CD4-positive, CD25-positive, alpha-beta regulatory T cell (primary cell): ENCODE data around the gene RAP2C. TPM values are rescaled to one million over a fixed set of nuclear protein-coding genes. Genes with fewer than 3 reads are reported as not detected.

Experiments
- ATAC-seq, 2 donors: fragments of 150-1000 bp; cut with Tn5 transposase; one replicate each; pipeline ENCODE4 v1.10.0; 2021; ENCODE audit warnings: low read depth in 2 of 2, moderate number of reproducible peaks in 2 of 2, moderate library complexity in 1 of 2
- DNase-seq, 3 donors: peaks; one replicate each; pipeline versions ENCODE4 v3.0.0 to v3.0.0-alpha.2; 2012 to 2022; ENCODE audit warnings: mixed read lengths in 1 of 3
- H3K27ac ChIP-seq: one replicate; pipeline ENCODE4 v1.7.0; 2013; ENCODE audit warnings: mild to moderate bottlenecking, low read length; ENCODE audit not compliant: insufficient read depth, poor library complexity, severe bottlenecking
- H3K27me3 ChIP-seq: one replicate; pipeline ENCODE4 v1.7.0; 2013; ENCODE audit warnings: low read length; ENCODE audit not compliant: control insufficient read depth, insufficient read depth
- H3K36me3 ChIP-seq: one replicate; pipeline ENCODE4 v1.7.0; 2013; ENCODE audit warnings: mild to moderate bottlenecking, low read length, moderate library complexity; ENCODE audit not compliant: control insufficient read depth, insufficient read depth
- H3K4me1 ChIP-seq: 2 replicates; pipeline ENCODE4 v1.7.0; 2013; ENCODE audit warnings: mild to moderate bottlenecking, low read length; ENCODE audit not compliant: insufficient read depth, control insufficient read depth, poor library complexity, severe bottlenecking
- H3K4me3 ChIP-seq: one replicate; pipeline ENCODE4 v1.7.0; 2013; ENCODE audit warnings: low read depth, mild to moderate bottlenecking, low read length, moderate library complexity
- H3K9me3 ChIP-seq, 2 experiments: 1 replicate in 1 of 2; 2 replicates in 1 of 2; pipeline ENCODE4 v1.7.0; 2013; ENCODE audit warnings: low read length in 2 of 2, mild to moderate bottlenecking in 1 of 2, moderate library complexity in 1 of 2; ENCODE audit not compliant: control insufficient read depth in 2 of 2
- H3K27ac Mint-ChIP-seq, 3 donors: one replicate each; pipeline ENCODE4 v1.8.0; 2020 to 2022; ENCODE audit warnings: mild to moderate bottlenecking in 3 of 3, mixed read lengths in 3 of 3, moderate library complexity in 2 of 3
- H3K27me3 Mint-ChIP-seq: one replicate; pipeline ENCODE4 v1.8.0; 2022; ENCODE audit warnings: mild to moderate bottlenecking, mixed read lengths
- H3K36me3 Mint-ChIP-seq: one replicate; pipeline ENCODE4 v1.8.0; 2020; ENCODE audit warnings: mixed read lengths
- H3K4me1 Mint-ChIP-seq, 4 donors: one replicate each; pipeline ENCODE4 v1.8.0; 2020 to 2022; ENCODE audit warnings: mixed read lengths in 4 of 4, mild to moderate bottlenecking in 1 of 4
- H3K4me3 Mint-ChIP-seq, 4 donors: one replicate each; pipeline ENCODE4 v1.8.0; 2020 to 2022; ENCODE audit warnings: mild to moderate bottlenecking in 4 of 4, mixed read lengths in 4 of 4, moderate library complexity in 3 of 4
- H3K9me3 Mint-ChIP-seq, 7 donors: one replicate each; pipeline ENCODE4 v1.8.0; 2020 to 2022; ENCODE audit warnings: mixed read lengths in 7 of 7, mild to moderate bottlenecking in 3 of 7, moderate library complexity in 2 of 7
- polyA plus RNA-seq, 4 donors: library from polyadenylated mRNA; unstranded; fragments of 300-500 nt; fragmentation: Illumina TruSeq; gene quantifications; one replicate each; pipeline ENCODE4 v1.2.3, GENCODE V29; 2021
- total RNA-seq: library from RNA; stranded (reverse); gene quantifications from one replicate; pipeline ENCODE4 v1.2.3, GENCODE V29; 2022

Gene RAP2C
- total and polyA plus RNA-seq, 5 donors from 2014 or later, result 15.7 to 45.5 (median 18.5) TPM

GRCh38 chrX:132193872-132194574 is 25.2 kb downstream of the RAP2C start:
- Histone ChIP-seq H3K9me3 (peaks cover 0 to 2% of the 10 kb centered on the region in 2 experiments), H3K36me3 (no peaks in the 10 kb centered on the region), H3K27ac (no peak overlapping the region), H3K4me3 (no peak overlapping the region), H3K4me1 (no peaks in the 10 kb centered on the region), H3K27me3 (no peaks in the 10 kb centered on the region)
- H3K4me3 Mint-ChIP-seq, result no peak overlapping the region
- no peak for DNase-seq
- peaks cover 3% of the 10 kb centered on the region for H3K36me3 Mint-ChIP-seq
- ATAC-seq, result no peak
- no peaks in the 10 kb centered on the region for H3K4me1 Mint-ChIP-seq
- no peaks in the 10 kb centered on the region for H3K27me3 Mint-ChIP-seq
- peaks cover 0 to 3% (median 0%) of the 10 kb centered on the region in 7 donors for H3K9me3 Mint-ChIP-seq
- no peak overlapping the region for H3K27ac Mint-ChIP-seq

GRCh38 chrX:132191938-132192337 is 27.3 kb downstream of the RAP2C start:
- Histone ChIP-seq H3K27me3 (no peaks in the 10 kb centered on the region), H3K27ac (no peak overlapping the region), H3K36me3 (no peaks in the 10 kb centered on the region), H3K9me3 (peaks cover 0 to 2% of the 10 kb centered on the region in 2 experiments), H3K4me3 (no peak overlapping the region), H3K4me1 (no peaks in the 10 kb centered on the region)
- Mint-ChIP-seq H3K27me3 (peaks cover 5% of the 10 kb centered on the region), H3K4me1 (no peaks in the 10 kb centered on the region), H3K4me3 (no peak overlapping the region), H3K36me3 (peaks cover 3% of the 10 kb centered on the region), H3K9me3 (peaks cover 0 to 3% (median 0%) of the 10 kb centered on the region in 7 donors), H3K27ac (no peak overlapping the region)
- DNase-seq (no peak), ATAC-seq (no peak)

GRCh38 chrX:132188175-132188574 is 31.1 kb downstream of the RAP2C start:
- Histone ChIP-seq H3K36me3 (no peaks in the 10 kb centered on the region), H3K27ac (no peak overlapping the region), H3K27me3 (no peaks in the 10 kb centered on the region), H3K4me3 (no peak overlapping the region), H3K9me3 (peaks cover 0 to 2% of the 10 kb centered on the region in 2 experiments), H3K4me1 (no peaks in the 10 kb centered on the region)
- no peaks in the 10 kb centered on the region for H3K36me3 Mint-ChIP-seq
- ATAC-seq (no peak), DNase-seq (no peak)
- H3K4me3 Mint-ChIP-seq, result no peak overlapping the region
- peaks cover 0 to 2% (median 0%) of the 10 kb centered on the region in 7 donors for H3K9me3 Mint-ChIP-seq
- H3K27ac Mint-ChIP-seq, result no peak overlapping the region
- no peaks in the 10 kb centered on the region for H3K4me1 Mint-ChIP-seq
- H3K27me3 Mint-ChIP-seq, result peaks cover 10% of the 10 kb centered on the region

GRCh38 chrX:132187451-132187850 is 31.8 kb downstream of the RAP2C start:
- Histone ChIP-seq H3K4me3 (no peak overlapping the region), H3K27ac (no peak overlapping the region), H3K27me3 (no peaks in the 10 kb centered on the region), H3K9me3 (peaks cover 0 to 2% of the 10 kb centered on the region in 2 experiments), H3K4me1 (no peaks in the 10 kb centered on the region), H3K36me3 (no peaks in the 10 kb centered on the region)
- ATAC-seq (no peak), DNase-seq (no peak)
- Mint-ChIP-seq H3K27ac (no peak overlapping the region), H3K36me3 (no peaks in the 10 kb centered on the region), H3K4me3 (peak overlapping the region in 1 of 4 donors; percentile 21), H3K27me3 (peaks cover 10% of the 10 kb centered on the region), H3K4me1 (no peaks in the 10 kb centered on the region), H3K9me3 (peaks cover 0 to 2% (median 0%) of the 10 kb centered on the region in 7 donors)

GRCh38 chrX:132184871-132185270 is 34.4 kb downstream of the RAP2C start:
- Histone ChIP-seq H3K4me1 (no peaks in the 10 kb centered on the region), H3K9me3 (no peaks in the 10 kb centered on the region), H3K27ac (no peak overlapping the region), H3K36me3 (no peaks in the 10 kb centered on the region), H3K27me3 (no peaks in the 10 kb centered on the region), H3K4me3 (no peak overlapping the region)
- Mint-ChIP-seq H3K27ac (no peak overlapping the region), H3K4me1 (no peaks in the 10 kb centered on the region), H3K9me3 (peaks cover 0 to 2% (median 0%) of the 10 kb centered on the region in 7 donors), H3K36me3 (no peaks in the 10 kb centered on the region), H3K27me3 (peaks cover 10% of the 10 kb centered on the region), H3K4me3 (no peak overlapping the region)
- ATAC-seq (no peak), DNase-seq (no peak)

- DNase-seq, result no peak
- Histone ChIP-seq H3K27ac (no peak overlapping the region), H3K27me3 (no peaks in the 10 kb centered on the region), H3K36me3 (no peaks in the 10 kb centered on the region), H3K4me1 (no peaks in the 10 kb centered on the region), H3K4me3 (no peak overlapping the region), H3K9me3 (no peaks in the 10 kb centered on the region)
- Mint-ChIP-seq H3K9me3 (no peaks in the 10 kb centered on the region), H3K4me3 (no peak overlapping the region), H3K27me3 (no peaks in the 10 kb centered on the region), H3K4me1 (no peaks in the 10 kb centered on the region), H3K27ac (no peak overlapping the region), H3K36me3 (no peaks in the 10 kb centered on the region)
- no peak for ATAC-seq
Measured at GRCh38 chrX:132181364-132181763, 37.9 kb downstream of the RAP2C start.

- Histone ChIP-seq H3K36me3 (no peaks in the 10 kb centered on the region), H3K27me3 (no peaks in the 10 kb centered on the region), H3K4me3 (no peak overlapping the region), H3K9me3 (no peaks in the 10 kb centered on the region), H3K4me1 (no peaks in the 10 kb centered on the region), H3K27ac (no peak overlapping the region)
- no peak overlapping the region for H3K4me3 Mint-ChIP-seq
- H3K4me1 Mint-ChIP-seq, result no peaks in the 10 kb centered on the region
- H3K27ac Mint-ChIP-seq, result no peak overlapping the region
- no peaks in the 10 kb centered on the region for H3K27me3 Mint-ChIP-seq
- no peaks in the 10 kb centered on the region for H3K36me3 Mint-ChIP-seq
- H3K9me3 Mint-ChIP-seq, result no peaks in the 10 kb centered on the region
- DNase-seq (no peak), ATAC-seq (no peak)
Measured at GRCh38 chrX:132180929-132181328, 38.3 kb downstream of the RAP2C start.

GRCh38 chrX:132173647-132174046 is 45.6 kb downstream of the RAP2C start:
- ATAC-seq, result no peak
- Histone ChIP-seq H3K9me3 (no peaks in the 10 kb centered on the region), H3K27me3 (no peaks in the 10 kb centered on the region), H3K4me1 (no peaks in the 10 kb centered on the region), H3K4me3 (no peak overlapping the region), H3K27ac (no peak overlapping the region), H3K36me3 (no peaks in the 10 kb centered on the region)
- no peak for DNase-seq
- no peak overlapping the region for H3K4me3 Mint-ChIP-seq
- peaks cover 0 to 2% (median 0%) of the 10 kb centered on the region in 7 donors for H3K9me3 Mint-ChIP-seq
- no peak overlapping the region for H3K27ac Mint-ChIP-seq
- no peaks in the 10 kb centered on the region for H3K27me3 Mint-ChIP-seq
- no peaks in the 10 kb centered on the region for H3K36me3 Mint-ChIP-seq
- H3K4me1 Mint-ChIP-seq, result no peaks in the 10 kb centered on the region
